WTC11 (cell line): Measurements from ENCODE around the gene LENG8. TPM values are rescaled to one million over a fixed set of nuclear protein-coding genes. Genes with fewer than 3 reads are reported as not detected.

ENCODE experiments used
- ATAC-seq: fragments of 200-7000 bp; cut with Tn5 transposase; 2 replicates; pipeline ENCODE4 v1.10.0; 2021; ENCODE audit warnings: mild to moderate bottlenecking, moderate library complexity
- CTCF ChIA-PET: fragments of 300-600 bp; sonication (Branson Sonifier 250); formaldehyde crosslinking; loops from one replicate; lab custom pipeline; 2021; ENCODE audit warnings: antibody characterized with exemption; lab: Charles Lee
- POLR2A ChIA-PET: fragments of 350-600 bp; sonication (Branson Sonifier 250); formaldehyde crosslinking; loops from one replicate; lab custom pipeline; 2021; ENCODE audit warnings: antibody characterized with exemption; lab: Charles Lee
- DNase-seq: peaks from one replicate; pipeline ENCODE4 v3.0.0; 2021; ENCODE audit warnings: low spot score
- H3K27ac Mint-ChIP-seq: 2 replicates; pipeline ENCODE4 v1.8.0; 2021; ENCODE audit warnings: mixed read lengths
- H3K27me3 Mint-ChIP-seq: 2 replicates; pipeline ENCODE4 v1.8.0; 2021; ENCODE audit warnings: low read depth, mild to moderate bottlenecking, moderate library complexity, mixed read lengths
- H3K36me3 Mint-ChIP-seq: 2 replicates; pipeline ENCODE4 v1.8.0; 2021; ENCODE audit warnings: mixed read lengths
- H3K4me1 Mint-ChIP-seq: 2 replicates; pipeline ENCODE4 v1.8.0; 2022; ENCODE audit warnings: mixed read lengths
- H3K4me3 Mint-ChIP-seq: 2 replicates; pipeline ENCODE4 v1.8.0; 2021; ENCODE audit warnings: mild to moderate bottlenecking, moderate library complexity, mixed read lengths
- H3K9me3 Mint-ChIP-seq: 2 replicates; pipeline ENCODE4 v1.8.0; 2021; ENCODE audit warnings: mixed read lengths
- ARID4B ChIP-seq: sonication (generic); formaldehyde crosslinking; IDR thresholded peaks from 2 replicates; pipeline ENCODE4 v1.8.0; 2023; ENCODE audit warnings: missing genetic modification reagents, mild to moderate bottlenecking, borderline replicate concordance
- CREM ChIP-seq: sonication (generic); formaldehyde crosslinking; IDR thresholded peaks from 2 replicates; pipeline ENCODE4 v1.8.1; 2022; ENCODE audit warnings: mild to moderate bottlenecking, missing genetic modification reagents, moderate library complexity
- E2F1 ChIP-seq: sonication (generic); formaldehyde crosslinking; IDR thresholded peaks from 2 replicates; pipeline ENCODE4 v1.8.0; 2022; ENCODE audit warnings: mild to moderate bottlenecking, missing genetic modification reagents
- E2F4 ChIP-seq: sonication (generic); formaldehyde crosslinking; IDR thresholded peaks from 2 replicates; pipeline ENCODE4 v1.8.1; 2022; ENCODE audit warnings: low read depth, mild to moderate bottlenecking, moderate library complexity, missing genetic modification reagents, borderline replicate concordance
- E2F5 ChIP-seq: sonication (generic); formaldehyde crosslinking; IDR thresholded peaks from 2 replicates; pipeline ENCODE4 v1.8.1; 2022; ENCODE audit warnings: mild to moderate bottlenecking, moderate library complexity, missing genetic modification reagents
- FOXP1 ChIP-seq: sonication (generic); formaldehyde crosslinking; IDR thresholded peaks from 2 replicates; pipeline ENCODE4 v1.8.0; 2022; ENCODE audit warnings: missing genetic modification reagents, mild to moderate bottlenecking, moderate library complexity, borderline replicate concordance
- HMGA2 ChIP-seq: fragments of 250-450 bp; sonication (Bioruptor Pico); IDR thresholded peaks from 2 replicates; pipeline ENCODE4 v1.4.0; 2021; ENCODE audit warnings: mild to moderate bottlenecking, moderate library complexity
- IRF2 ChIP-seq: sonication (generic); formaldehyde crosslinking; IDR thresholded peaks from 2 replicates; pipeline ENCODE4 v1.8.0; 2022; ENCODE audit warnings: low read depth, missing genetic modification reagents, borderline replicate concordance
- JUN ChIP-seq: sonication (generic); formaldehyde crosslinking; IDR thresholded peaks from 2 replicates; pipeline ENCODE4 v1.8.0; 2023; ENCODE audit warnings: mild to moderate bottlenecking, missing genetic modification reagents
- MAX ChIP-seq: sonication (generic); formaldehyde crosslinking; IDR thresholded peaks from 2 replicates; pipeline ENCODE4 v1.8.0; 2022; ENCODE audit warnings: mild to moderate bottlenecking, missing genetic modification reagents
- NFYB ChIP-seq: sonication (generic); formaldehyde crosslinking; conservative IDR thresholded peaks from 2 replicates; pipeline ENCODE4 v1.8.0; 2022; ENCODE audit warnings: low read depth, missing genetic modification reagents
- NR3C1 ChIP-seq: sonication (generic); formaldehyde crosslinking; conservative IDR thresholded peaks from 2 replicates; pipeline ENCODE4 v1.8.1; 2023; ENCODE audit warnings: low read depth, mild to moderate bottlenecking, missing genetic modification reagents
- RORB ChIP-seq: fragments of 250-450 bp; sonication (Bioruptor Pico); IDR thresholded peaks from 2 replicates; pipeline ENCODE4 v1.9.0; 2021; ENCODE audit warnings: mild to moderate bottlenecking
- SMAD3 ChIP-seq: sonication (generic); formaldehyde crosslinking; IDR thresholded peaks from 2 replicates; pipeline ENCODE4 v1.8.0; 2022; ENCODE audit warnings: missing genetic modification reagents, mild to moderate bottlenecking, borderline replicate concordance
- TEAD4 ChIP-seq: sonication (generic); formaldehyde crosslinking; IDR thresholded peaks from 2 replicates; pipeline ENCODE4 v1.8.0; 2022; ENCODE audit warnings: mild to moderate bottlenecking, missing genetic modification reagents
- USF1 ChIP-seq: sonication (generic); formaldehyde crosslinking; IDR thresholded peaks from 2 replicates; pipeline ENCODE4 v1.8.0; 2022; ENCODE audit warnings: mild to moderate bottlenecking, missing genetic modification reagents
- USF2 ChIP-seq: sonication (generic); formaldehyde crosslinking; IDR thresholded peaks from 2 replicates; pipeline ENCODE4 v1.8.1; 2023; ENCODE audit warnings: mild to moderate bottlenecking, missing genetic modification reagents, moderate library complexity
- ZMAT4 ChIP-seq: fragments of 250-450 bp; sonication (Bioruptor Pico); IDR thresholded peaks from 2 replicates; pipeline ENCODE4 v1.9.0; 2021; ENCODE audit warnings: mild to moderate bottlenecking
- ZNF232 ChIP-seq: sonication (generic); formaldehyde crosslinking; IDR thresholded peaks from 2 replicates; pipeline ENCODE4 v1.8.0; 2022; ENCODE audit warnings: mild to moderate bottlenecking, missing genetic modification reagents
- ZNF317 ChIP-seq: sonication (generic); formaldehyde crosslinking; IDR thresholded peaks from 2 replicates; pipeline ENCODE4 v1.8.1; 2023; ENCODE audit warnings: low read depth, mild to moderate bottlenecking, moderate library complexity, missing genetic modification reagents, borderline replicate concordance
- ZNF396 ChIP-seq: fragments of 250-450 bp; sonication (Bioruptor Pico); IDR thresholded peaks from 2 replicates; pipeline ENCODE4 v1.8.0; 2021; ENCODE audit warnings: mild to moderate bottlenecking, moderate library complexity, borderline replicate concordance
- ZNF423 ChIP-seq: fragments of 250-450 bp; sonication (Bioruptor Pico); IDR thresholded peaks from 2 replicates; pipeline ENCODE4 v2.1.2; 2022; ENCODE audit warnings: mild to moderate bottlenecking, moderate library complexity
- ZNF512 ChIP-seq: sonication (generic); formaldehyde crosslinking; IDR thresholded peaks from 2 replicates; pipeline ENCODE4 v1.8.1; 2022; ENCODE audit warnings: missing genetic modification reagents, borderline replicate concordance
- total RNA-seq: library from RNA; stranded (reverse); gene quantifications from 3 replicates; pipeline ENCODE4 v1.2.3, GENCODE V29; 2021

Gene LENG8
- total RNA-seq, 1 experiment from 2014 or later, result 175 TPM

- TF ChIP-seq E2F1 (CRISPR knock-in tag) (no peak), RORB (no peak), ARID4B (no peak), FOXP1 (CRISPR knock-in tag) (no peak), SMAD3 (CRISPR knock-in tag) (no peak), ZNF512 (CRISPR knock-in tag) (no peak), ZMAT4 (CRISPR knock-in tag) (no peak), CREM (CRISPR knock-in tag) (no peak), ZNF317 (no peak), IRF2 (CRISPR knock-in tag) (no peak), TEAD4 (no peak), ZNF232 (CRISPR knock-in tag) (no peak), ZNF396 (CRISPR knock-in tag) (no peak)
These were observed 24.2 kb upstream of the LENG8 start (continued) for GRCh38 chr19:54424660-54425381.

GRCh38 chr19:54425382-54425723 lies 23.6 kb upstream of the LENG8 start:
- DNase-seq (no peak), ATAC-seq (no peak)
- no peak for TF ChIP-seq ZNF423 (CRISPR knock-in tag)
- no peak for TF ChIP-seq HMGA2
- no peak for TF ChIP-seq E2F5
- TF ChIP-seq NFYB (CRISPR knock-in tag), result no peak
- TF ChIP-seq SMAD3 (CRISPR knock-in tag), result no peak
- no peak for TF ChIP-seq E2F4 (CRISPR knock-in tag)
- no peak for TF ChIP-seq USF1 (CRISPR knock-in tag)
- TF ChIP-seq JUN (CRISPR knock-in tag), result no peak
- no peak for TF ChIP-seq MAX (CRISPR knock-in tag)
- no peak for TF ChIP-seq NR3C1 (CRISPR knock-in tag)
- TF ChIP-seq USF2, result no peak
- Mint-ChIP-seq H3K36me3 (peaks cover 12% of the 10 kb centered on the region), H3K27me3 (peaks cover 30% of the 10 kb centered on the region), H3K4me1 (peaks cover 24% of the 10 kb centered on the region), H3K4me3 (no peak overlapping the region), H3K27ac (no peak overlapping the region), H3K9me3 (no peaks in the 10 kb centered on the region)
- ChIA-PET CTCF (interaction anchor here (1.1 to 1.9 kb wide), 3 partner anchors 14 to 159 kb away, joined by 4 to 6 read pairs (median 5); no protein-coding TSS in a partner anchor), POLR2A (no interaction called here)
